Fibroblast of pulmonary artery (primary cell): Measurements from ENCODE around the gene OR10H4.

Experiments
- DNase-seq: peaks from one replicate; pipeline ENCODE4 v3.0.0-alpha.2; 2010; ENCODE audit warnings: low read depth
- H3K4me3 ChIP-seq: replicated peaks from 2 replicates; pipeline ENCODE4 v1.5.1; 2011; ENCODE audit warnings: low read depth, mild to moderate bottlenecking, control low read depth, low read length, moderate library complexity
- CTCF ChIP-seq: IDR thresholded peaks from 2 replicates; pipeline ENCODE4 v1.5.1; 2011; ENCODE audit warnings: mild to moderate bottlenecking, control low read depth, low read length, inconsistent platforms; ENCODE audit errors: missing control alignments

OR10H4 gene

DNA sequence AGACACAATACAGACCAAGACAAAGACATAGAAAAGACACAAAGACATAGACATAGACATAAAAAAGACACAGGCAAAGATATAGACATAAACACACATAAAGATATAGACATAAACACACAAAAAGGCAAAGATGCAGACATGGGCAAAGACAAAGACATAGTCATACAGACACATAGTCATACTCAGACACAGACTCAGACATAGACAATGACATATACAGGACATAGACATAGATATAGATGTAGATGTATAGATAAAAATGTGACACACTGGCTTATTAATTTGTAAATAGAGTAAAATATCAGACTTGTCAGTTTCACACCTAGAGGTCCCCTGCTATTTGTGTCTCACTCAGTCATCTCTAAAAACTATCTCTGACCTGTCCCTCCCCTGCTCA, 42.8 kb downstream of the OR10H4 start:
- no peak for TF ChIP-seq CTCF
- DNase-seq, result no peak
- H3K4me3 ChIP-seq, result no peak overlapping the region

DNA sequence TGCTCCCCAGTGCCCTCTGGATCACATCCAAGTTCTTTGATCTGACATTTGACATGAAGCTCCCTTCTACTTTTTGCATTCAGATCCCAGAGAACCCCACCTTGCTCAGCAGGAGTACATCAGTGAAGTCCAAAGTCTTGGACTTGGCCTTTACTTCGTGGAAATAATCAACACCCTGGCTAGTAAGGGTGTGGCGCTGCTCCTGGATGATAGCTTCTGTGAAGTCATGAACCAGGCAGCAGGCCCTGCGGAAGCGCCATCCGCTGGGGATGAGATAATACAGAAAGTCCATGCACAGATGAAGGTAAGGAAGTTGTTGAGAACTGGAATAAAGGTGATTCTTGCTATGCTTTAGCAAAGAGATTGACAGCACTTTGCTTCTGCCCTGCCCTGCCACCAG, 43.2 kb downstream of the OR10H4 start:
- TF ChIP-seq CTCF, result no peak
- no peak overlapping the region for H3K4me3 ChIP-seq

DNA sequence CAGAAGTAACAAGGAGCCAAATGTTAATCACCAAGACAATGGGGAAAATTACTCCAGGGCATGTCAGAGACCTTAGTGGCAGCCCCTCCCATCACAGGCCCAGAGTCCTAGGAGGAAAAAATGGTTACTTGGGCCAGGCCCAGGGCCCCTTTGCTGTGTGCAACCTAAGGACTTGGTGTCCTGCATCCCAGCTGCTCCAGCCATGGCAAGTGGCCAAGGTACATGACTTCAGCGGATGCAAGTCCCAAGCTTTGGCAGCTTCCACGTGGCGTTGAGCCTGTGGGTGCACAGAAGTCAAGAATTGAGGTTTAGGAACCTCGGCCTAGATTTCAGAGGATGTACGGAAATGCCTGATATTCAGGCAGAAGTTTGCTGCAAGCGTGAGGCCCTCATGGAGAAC, 46.7 kb downstream of the OR10H4 start:
- no peak overlapping the region for H3K4me3 ChIP-seq
- no peak for DNase-seq
- no peak for TF ChIP-seq CTCF

More for the DNA sequence above, 43.2 kb downstream of the OR10H4 start:
- no peak for DNase-seq

DNA sequence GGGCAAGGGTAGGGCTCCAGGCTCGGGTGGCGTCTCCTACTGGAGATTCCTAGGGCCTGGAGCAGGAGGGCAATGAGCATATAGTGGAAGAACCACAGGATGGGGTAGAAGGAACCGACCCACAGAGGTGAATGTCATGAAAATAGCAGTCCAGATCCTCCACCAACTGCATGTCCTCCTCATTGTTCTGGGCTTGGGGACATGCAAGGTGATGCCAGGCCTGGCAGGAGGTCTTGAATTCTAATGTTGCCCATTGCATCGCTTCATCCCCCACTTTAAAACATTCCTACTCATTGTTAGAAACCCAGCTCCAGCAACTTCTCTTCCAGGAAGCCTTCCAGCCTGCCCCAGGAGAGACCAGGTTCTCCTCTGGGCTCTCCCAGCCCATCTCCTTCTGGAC, 49.4 kb downstream of the OR10H4 start:
- TF ChIP-seq CTCF, result no peak
- no peak overlapping the region for H3K4me3 ChIP-seq
- DNase-seq, result no peak
